ENCODE results near the gene GFER.

The GFER gene

GRCh38 chr16:2034696-2035430, 50.9 kb downstream of the GFER start:
- peak; percentile 26 for DNase-seq (ENCODE audit: low read depth)
- Histone ChIP-seq H3K9ac (ENCODE audit: low read length) (peak overlapping the region; percentile 82), H3K4me1 (ENCODE audit: control insufficient read depth, insufficient read depth, low read length) (peaks cover 46% of the 10 kb centered on the region), H3K9me3 (ENCODE audit: control insufficient read depth, low read length) (no peaks in the 10 kb centered on the region), H3K27me3 (replicated peaks; ENCODE audit: control insufficient read depth, insufficient read depth, low read length) (no peaks in the 10 kb centered on the region), H3K36me3 (ENCODE audit: control insufficient read depth, insufficient read depth, low read length, severe bottlenecking) (no peaks in the 10 kb centered on the region), H3K4me3 (ENCODE audit: low read length) (peak overlapping the region; percentile 54)

DNA sequence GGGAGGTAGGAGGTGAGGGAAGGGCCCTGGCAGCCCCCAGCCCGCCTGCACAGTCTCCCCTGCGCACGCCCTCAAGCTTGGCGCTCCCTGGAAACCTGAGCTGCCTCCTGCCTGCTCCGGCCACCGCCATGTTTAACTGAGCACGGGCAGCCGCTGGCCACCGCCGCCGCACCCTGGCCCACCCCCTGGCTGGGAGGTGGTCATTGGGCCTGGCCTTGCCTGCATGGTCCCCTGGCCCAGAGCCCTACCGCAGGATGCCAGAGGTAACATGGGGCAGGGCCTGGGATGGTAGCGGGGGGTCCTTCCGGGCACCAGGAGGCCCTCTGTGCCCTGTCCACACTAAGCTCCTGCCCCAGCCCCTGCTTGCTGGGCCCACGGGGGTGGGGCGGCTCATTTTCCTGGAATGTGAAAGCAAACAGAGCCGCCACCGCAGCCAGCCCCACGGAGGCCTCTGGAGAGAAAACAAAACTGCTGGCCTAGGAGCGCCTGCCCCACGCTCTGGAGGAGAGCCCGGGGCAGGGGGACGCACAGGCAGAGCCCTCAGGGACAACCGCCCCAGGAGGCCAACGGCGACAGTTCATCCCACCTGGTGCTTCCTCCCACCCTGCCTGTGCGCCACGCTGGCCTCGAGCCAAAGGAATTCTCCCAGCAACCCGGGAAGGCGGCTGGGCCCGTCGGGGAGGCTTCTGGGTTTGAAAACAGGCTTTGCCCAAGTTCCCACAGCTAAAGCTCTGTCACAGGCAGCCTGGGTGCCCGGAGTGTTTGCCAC, 51.6 kb downstream of the GFER start:
- H3K9ac ChIP-seq (ENCODE audit: low read length), result peak overlapping the region; percentile 82
- no peaks in the 10 kb centered on the region for H3K36me3 ChIP-seq (ENCODE audit: control insufficient read depth, insufficient read depth, low read length, severe bottlenecking)
- DNase-seq (ENCODE audit: low read depth), result peak; percentile 97
- H3K27me3 ChIP-seq (replicated peaks; ENCODE audit: control insufficient read depth, insufficient read depth, low read length), result no peaks in the 10 kb centered on the region
- H3K4me3 ChIP-seq (ENCODE audit: low read length), result peak overlapping the region; percentile 54
- no peaks in the 10 kb centered on the region for H3K9me3 ChIP-seq (ENCODE audit: control insufficient read depth, low read length)
- peaks cover 46% of the 10 kb centered on the region for H3K4me1 ChIP-seq (ENCODE audit: control insufficient read depth, insufficient read depth, low read length)

- Histone ChIP-seq H3K27me3 (replicated peaks; ENCODE audit: control insufficient read depth, insufficient read depth, low read length) (no peaks in the 10 kb centered on the region), H3K4me3 (ENCODE audit: low read length) (no peak overlapping the region), H3K36me3 (ENCODE audit: control insufficient read depth, insufficient read depth, low read length, severe bottlenecking) (no peaks in the 10 kb centered on the region), H3K9me3 (ENCODE audit: control insufficient read depth, low read length) (no peaks in the 10 kb centered on the region), H3K9ac (ENCODE audit: low read length) (peak overlapping the region; percentile 82), H3K4me1 (ENCODE audit: control insufficient read depth, insufficient read depth, low read length) (peaks cover 46% of the 10 kb centered on the region)
- DNase-seq (ENCODE audit: low read depth), result no peak
Observed at GRCh38 chr16:2036200-2036966, 52.4 kb downstream of the GFER start.

- H3K9me3 ChIP-seq (ENCODE audit: control insufficient read depth, low read length), result no peaks in the 10 kb centered on the region
- no peaks in the 10 kb centered on the region for H3K36me3 ChIP-seq (ENCODE audit: control insufficient read depth, insufficient read depth, low read length, severe bottlenecking)
- no peak overlapping the region for H3K9ac ChIP-seq (ENCODE audit: low read length)
- peaks cover 46% of the 10 kb centered on the region for H3K4me1 ChIP-seq (ENCODE audit: control insufficient read depth, insufficient read depth, low read length)
- no peaks in the 10 kb centered on the region for H3K27me3 ChIP-seq (replicated peaks; ENCODE audit: control insufficient read depth, insufficient read depth, low read length)
- no peak for DNase-seq (ENCODE audit: low read depth)
- no peak overlapping the region for H3K4me3 ChIP-seq (ENCODE audit: low read length)
Observed at GRCh38 chr16:2037115-2037514, 53.1 kb downstream of the GFER start.

Measured in adipocyte (in vitro differentiated cells).